Measurements from ENCODE around the gene ARL6IP4. TPM values are rescaled to one million over a fixed set of nuclear protein-coding genes. Genes with fewer than 3 reads are reported as not detected.

ARL6IP4 gene
- total RNA-seq, 1 donor from 2014 or later, result 155 TPM

- Mint-ChIP-seq H3K36me3 (ENCODE audit: low read depth) (peaks cover 8% of the 10 kb centered on the region), H3K4me1 (ENCODE audit: low read depth) (peaks cover 22% of the 10 kb centered on the region), H3K4me3 (peak overlapping the region; percentile 98), H3K27ac (no peak overlapping the region), H3K9me3 (no peaks in the 10 kb centered on the region), H3K27me3 (ENCODE audit: insufficient read depth) (no peaks in the 10 kb centered on the region)
- DNase-seq (ENCODE audit: low spot score), result no peak
- intact Hi-C loops (cut with micrococcal nuclease), result loop anchor here (10.0 kb wide), 1 partner anchor 738 kb away; the partner anchor contains the start of gene ATP6V0A2
These were observed 3.3 kb upstream of the ARL6IP4 start for GRCh38 chr12:122977153-122977552.

DNA sequence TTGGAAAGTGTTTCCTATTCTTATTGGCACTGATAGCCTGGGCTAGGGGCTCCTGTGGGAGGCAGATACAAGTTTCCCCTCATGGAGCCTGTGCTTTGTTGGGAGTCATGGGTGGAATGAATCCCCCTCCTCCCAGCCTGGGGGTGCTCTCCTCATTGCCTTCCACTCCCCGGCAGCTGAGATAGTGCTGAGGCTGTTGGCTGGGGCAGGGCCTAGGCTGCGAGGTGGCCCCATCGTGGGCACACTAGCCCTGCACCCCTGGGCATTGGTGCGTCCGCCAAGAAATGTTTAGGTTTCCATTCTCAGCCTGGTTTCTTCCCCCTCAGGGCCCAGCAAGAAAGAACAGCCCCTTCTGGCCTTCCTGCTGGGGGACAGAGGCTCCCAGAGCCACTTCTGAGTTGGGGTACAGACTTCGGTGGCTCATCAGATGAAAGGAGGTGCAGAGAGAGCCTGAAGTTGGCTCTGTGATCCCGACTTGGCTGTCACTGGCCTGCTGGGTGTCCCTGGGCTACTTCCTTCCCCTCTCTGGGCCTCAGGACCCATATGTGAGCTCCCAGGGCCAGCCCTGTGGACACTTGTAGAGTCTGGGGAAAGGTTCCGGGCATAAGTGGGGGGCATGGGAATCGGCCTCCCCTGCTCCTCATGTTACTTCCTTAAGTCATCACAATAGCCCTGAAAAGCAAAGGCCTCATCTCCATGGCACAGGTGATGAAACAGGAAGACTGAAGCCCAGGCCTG, 2.7 kb upstream of the ARL6IP4 start:
- no peaks in the 10 kb centered on the region for H3K9me3 Mint-ChIP-seq
- H3K27me3 Mint-ChIP-seq (ENCODE audit: insufficient read depth), result no peaks in the 10 kb centered on the region
- H3K4me1 Mint-ChIP-seq (ENCODE audit: low read depth), result peaks cover 25% of the 10 kb centered on the region
- DNase-seq (ENCODE audit: low spot score), result no peak
- peak overlapping the region; percentile 42 for H3K4me3 Mint-ChIP-seq
- peaks cover 8% of the 10 kb centered on the region for H3K36me3 Mint-ChIP-seq (ENCODE audit: low read depth)
- H3K27ac Mint-ChIP-seq, result peak overlapping the region; percentile 56
- intact Hi-C loops (cut with micrococcal nuclease), result loop anchor here (10.0 kb wide), 1 partner anchor 737 kb away; the partner anchor contains the start of gene ATP6V0A2

DNA sequence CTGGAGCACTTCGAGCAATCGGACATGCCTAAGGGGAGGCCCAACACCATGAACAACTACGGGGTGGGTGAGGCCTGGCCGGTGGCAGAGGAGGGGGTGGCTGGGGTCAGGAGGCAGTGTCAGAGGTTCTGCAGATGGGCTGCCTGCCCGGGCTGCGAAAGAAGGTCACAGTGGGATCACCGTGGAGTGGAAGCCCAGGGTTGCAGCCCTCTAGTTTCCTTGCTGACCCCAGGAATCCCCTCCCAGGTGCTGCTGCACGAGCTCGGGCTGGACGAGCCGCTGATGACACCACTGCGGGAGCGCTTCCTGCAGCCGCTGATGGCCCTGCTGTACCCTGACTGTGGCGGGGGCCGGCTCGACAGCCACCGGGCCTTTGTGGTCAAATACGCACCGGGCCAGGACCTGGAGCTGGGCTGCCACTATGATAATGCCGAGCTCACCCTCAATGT, 1.9 kb upstream of the ARL6IP4 start:
- H3K9me3 Mint-ChIP-seq, result no peaks in the 10 kb centered on the region
- H3K4me3 Mint-ChIP-seq, result peak overlapping the region; percentile 42
- peaks cover 31% of the 10 kb centered on the region for H3K4me1 Mint-ChIP-seq (ENCODE audit: low read depth)
- intact Hi-C loops (cut with micrococcal nuclease), result loop anchor here (10.0 kb wide), 1 partner anchor 736 kb away; the partner anchor contains the start of gene ATP6V0A2
- H3K27me3 Mint-ChIP-seq (ENCODE audit: insufficient read depth), result no peaks in the 10 kb centered on the region
- peaks cover 12% of the 10 kb centered on the region for H3K36me3 Mint-ChIP-seq (ENCODE audit: low read depth)
- H3K27ac Mint-ChIP-seq, result no peak overlapping the region
- no peak for DNase-seq (ENCODE audit: low spot score)

GRCh38 chr12:122979001-122979907, 1.2 kb upstream of the ARL6IP4 start:
- no peak for DNase-seq (ENCODE audit: low spot score)
- Mint-ChIP-seq H3K27me3 (ENCODE audit: insufficient read depth) (no peaks in the 10 kb centered on the region), H3K27ac (peak overlapping the region; percentile 86), H3K4me1 (ENCODE audit: low read depth) (peaks cover 38% of the 10 kb centered on the region), H3K36me3 (ENCODE audit: low read depth) (peaks cover 12% of the 10 kb centered on the region), H3K9me3 (no peaks in the 10 kb centered on the region), H3K4me3 (peak overlapping the region; percentile 88)
- intact Hi-C loops (cut with micrococcal nuclease), result loop anchor here (10.0 kb wide), 1 partner anchor 736 kb away; the partner anchor contains the start of gene ATP6V0A2

DNA sequence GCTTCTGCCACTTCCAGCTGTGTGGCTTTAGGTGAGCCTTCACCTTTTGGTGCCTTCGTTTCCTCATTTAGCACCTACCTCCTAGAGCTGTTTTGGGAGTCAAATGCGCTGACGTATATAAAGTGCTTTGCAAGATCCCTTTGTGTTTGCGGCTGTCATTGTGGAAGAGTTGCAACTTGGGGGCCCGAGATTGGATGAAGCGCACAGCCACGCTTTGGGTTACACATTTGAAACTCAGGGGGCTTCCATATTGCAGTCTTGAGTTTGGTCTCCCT, 636 bp upstream of the ARL6IP4 start:
- H3K4me1 Mint-ChIP-seq (ENCODE audit: low read depth), result peaks cover 42% of the 10 kb centered on the region
- peak overlapping the region; percentile 88 for H3K4me3 Mint-ChIP-seq
- H3K27ac Mint-ChIP-seq, result peak overlapping the region; percentile 86
- no peaks in the 10 kb centered on the region for H3K9me3 Mint-ChIP-seq
- H3K27me3 Mint-ChIP-seq (ENCODE audit: insufficient read depth), result no peaks in the 10 kb centered on the region
- intact Hi-C loops (cut with micrococcal nuclease), result loop anchor here (10.0 kb wide), 1 partner anchor 735 kb away; the partner anchor contains the start of gene ATP6V0A2
- no peak for DNase-seq (ENCODE audit: low spot score)
- H3K36me3 Mint-ChIP-seq (ENCODE audit: low read depth), result peaks cover 14% of the 10 kb centered on the region

DNA sequence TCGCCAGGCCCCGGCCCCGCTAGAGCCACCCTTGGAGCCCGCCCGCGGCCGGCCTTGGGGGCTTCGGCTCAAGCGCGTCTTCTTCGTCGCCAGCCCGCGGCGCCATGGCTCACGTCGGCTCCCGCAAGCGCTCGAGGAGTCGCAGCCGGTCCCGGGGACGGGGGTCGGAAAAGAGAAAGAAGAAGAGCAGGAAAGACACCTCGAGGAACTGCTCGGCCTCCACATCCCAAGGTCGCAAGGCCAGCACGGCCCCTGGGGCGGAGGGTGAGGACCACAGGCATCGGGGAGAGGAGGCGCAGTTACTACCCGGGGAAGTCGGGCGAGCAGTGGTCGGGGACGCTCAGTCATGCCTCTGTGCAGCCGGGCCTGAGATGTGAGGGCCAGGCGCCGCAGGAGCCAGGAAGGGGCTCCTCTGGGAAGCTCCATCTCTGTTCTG, 573 bp downstream of the ARL6IP4 start:
- Mint-ChIP-seq H3K4me3 (peak overlapping the region; percentile 88), H3K4me1 (ENCODE audit: low read depth) (peaks cover 38% of the 10 kb centered on the region), H3K27me3 (ENCODE audit: insufficient read depth) (no peaks in the 10 kb centered on the region), H3K36me3 (ENCODE audit: low read depth) (peaks cover 19% of the 10 kb centered on the region), H3K9me3 (no peaks in the 10 kb centered on the region), H3K27ac (peak overlapping the region; percentile 80)
- intact Hi-C loops (cut with micrococcal nuclease), result no loop called here
- no peak for DNase-seq (ENCODE audit: low spot score)

DNA sequence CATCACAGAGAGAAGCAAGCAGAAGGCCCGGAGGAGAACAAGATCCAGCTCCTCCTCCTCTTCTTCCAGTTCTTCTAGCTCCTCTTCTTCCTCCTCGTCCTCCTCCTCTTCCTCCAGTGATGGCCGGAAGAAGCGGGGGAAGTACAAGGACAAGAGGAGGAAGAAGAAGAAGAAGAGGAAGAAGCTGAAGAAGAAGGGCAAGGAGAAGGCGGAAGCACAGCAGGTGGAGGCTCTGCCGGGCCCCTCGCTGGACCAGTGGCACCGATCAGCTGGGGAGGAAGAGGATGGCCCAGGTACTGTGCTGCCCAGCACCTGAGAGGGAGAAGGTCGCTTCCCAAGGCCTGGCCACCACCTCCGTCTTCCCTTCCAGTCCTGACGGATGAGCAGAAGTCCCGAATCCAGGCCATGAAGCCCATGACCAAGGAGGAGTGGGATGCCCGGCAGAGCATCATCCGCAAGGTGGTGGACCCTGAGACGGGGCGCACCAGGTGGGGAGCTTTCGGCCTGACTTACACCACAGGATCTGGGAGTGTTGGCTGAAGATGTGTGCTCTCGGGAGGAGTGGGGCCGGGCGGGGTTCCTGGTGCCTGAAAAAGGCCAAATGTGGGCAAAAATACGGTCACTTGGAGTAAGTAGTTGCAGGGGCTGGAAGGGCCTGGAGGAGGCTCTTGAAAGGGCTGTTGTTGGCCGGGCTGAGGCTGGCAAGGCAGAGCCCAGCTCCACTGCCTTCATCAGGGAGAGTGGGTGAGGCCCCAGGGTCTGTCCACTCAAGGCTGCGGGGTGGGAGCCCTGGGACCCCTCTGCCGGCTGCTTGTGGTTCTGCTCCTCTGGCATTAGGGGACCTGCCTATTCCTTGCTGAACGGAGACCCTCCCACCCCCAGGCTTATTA, 1.4 kb downstream of the ARL6IP4 start:
- DNase-seq (ENCODE audit: low spot score), result no peak
- no peaks in the 10 kb centered on the region for H3K9me3 Mint-ChIP-seq
- peak overlapping the region; percentile 80 for H3K27ac Mint-ChIP-seq
- H3K27me3 Mint-ChIP-seq (ENCODE audit: insufficient read depth), result no peaks in the 10 kb centered on the region
- H3K4me3 Mint-ChIP-seq, result peak overlapping the region; percentile 88
- peaks cover 35% of the 10 kb centered on the region for H3K4me1 Mint-ChIP-seq (ENCODE audit: low read depth)
- peaks cover 19% of the 10 kb centered on the region for H3K36me3 Mint-ChIP-seq (ENCODE audit: low read depth)
- intact Hi-C loops (cut with micrococcal nuclease), result no loop called here

GRCh38 chr12:122982477-122982815, 2.0 kb downstream of the ARL6IP4 start:
- peaks cover 19% of the 10 kb centered on the region for H3K36me3 Mint-ChIP-seq (ENCODE audit: low read depth)
- H3K4me3 Mint-ChIP-seq, result peak overlapping the region; percentile 88
- no peaks in the 10 kb centered on the region for H3K9me3 Mint-ChIP-seq
- intact Hi-C loops (cut with micrococcal nuclease), result no loop called here
- no peak overlapping the region for H3K27ac Mint-ChIP-seq
- no peaks in the 10 kb centered on the region for H3K27me3 Mint-ChIP-seq (ENCODE audit: insufficient read depth)
- peaks cover 35% of the 10 kb centered on the region for H3K4me1 Mint-ChIP-seq (ENCODE audit: low read depth)
- no peak for DNase-seq (ENCODE audit: low spot score)

DNA sequence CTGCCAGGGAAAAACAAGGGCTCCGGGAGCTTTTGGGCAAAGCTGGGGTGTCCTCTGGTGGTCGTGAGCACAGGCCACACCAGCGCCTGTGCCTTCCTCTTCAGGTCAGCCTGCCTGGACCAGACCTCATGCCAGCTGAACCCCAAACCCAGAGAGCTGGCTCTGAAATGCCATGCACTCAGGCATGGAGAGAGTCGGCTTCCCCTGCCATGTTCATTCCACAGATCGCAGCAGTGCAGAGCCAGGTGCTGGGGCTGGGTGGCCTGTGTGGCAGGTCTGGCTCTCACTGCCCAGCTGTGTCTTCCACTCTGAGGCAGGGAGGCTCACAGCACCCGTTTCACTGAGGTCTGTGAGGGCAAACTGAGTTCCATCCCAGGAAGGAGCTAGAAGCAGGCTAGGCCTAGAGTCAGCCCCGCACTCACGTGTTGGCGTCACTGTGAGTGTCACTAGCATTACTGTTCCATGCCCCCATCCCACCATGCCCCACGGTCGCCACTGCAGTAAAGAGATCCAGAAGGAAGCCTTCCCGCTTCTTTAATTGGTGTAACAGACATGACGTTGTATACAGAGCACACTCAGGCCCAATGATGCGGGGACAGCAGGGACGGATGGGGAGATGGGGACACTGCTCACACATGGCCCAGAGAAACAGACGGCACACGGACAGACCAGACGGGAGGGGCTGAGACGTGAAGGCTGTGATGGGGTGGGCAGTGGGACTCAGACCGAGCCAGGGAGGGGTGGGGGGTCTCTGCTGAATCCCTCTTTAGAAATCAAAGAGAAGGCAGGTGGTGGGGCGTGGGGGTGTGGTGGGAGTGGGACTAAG, 2.7 kb downstream of the ARL6IP4 start:
- peak overlapping the region; percentile 88 for H3K4me3 Mint-ChIP-seq
- no peaks in the 10 kb centered on the region for H3K9me3 Mint-ChIP-seq
- peaks cover 35% of the 10 kb centered on the region for H3K4me1 Mint-ChIP-seq (ENCODE audit: low read depth)
- intact Hi-C loops (cut with micrococcal nuclease), result no loop called here
- H3K36me3 Mint-ChIP-seq (ENCODE audit: low read depth), result peaks cover 19% of the 10 kb centered on the region
- peak overlapping the region; percentile 52 for H3K27ac Mint-ChIP-seq
- no peak for DNase-seq (ENCODE audit: low spot score)
- H3K27me3 Mint-ChIP-seq (ENCODE audit: insufficient read depth), result no peaks in the 10 kb centered on the region

DNA sequence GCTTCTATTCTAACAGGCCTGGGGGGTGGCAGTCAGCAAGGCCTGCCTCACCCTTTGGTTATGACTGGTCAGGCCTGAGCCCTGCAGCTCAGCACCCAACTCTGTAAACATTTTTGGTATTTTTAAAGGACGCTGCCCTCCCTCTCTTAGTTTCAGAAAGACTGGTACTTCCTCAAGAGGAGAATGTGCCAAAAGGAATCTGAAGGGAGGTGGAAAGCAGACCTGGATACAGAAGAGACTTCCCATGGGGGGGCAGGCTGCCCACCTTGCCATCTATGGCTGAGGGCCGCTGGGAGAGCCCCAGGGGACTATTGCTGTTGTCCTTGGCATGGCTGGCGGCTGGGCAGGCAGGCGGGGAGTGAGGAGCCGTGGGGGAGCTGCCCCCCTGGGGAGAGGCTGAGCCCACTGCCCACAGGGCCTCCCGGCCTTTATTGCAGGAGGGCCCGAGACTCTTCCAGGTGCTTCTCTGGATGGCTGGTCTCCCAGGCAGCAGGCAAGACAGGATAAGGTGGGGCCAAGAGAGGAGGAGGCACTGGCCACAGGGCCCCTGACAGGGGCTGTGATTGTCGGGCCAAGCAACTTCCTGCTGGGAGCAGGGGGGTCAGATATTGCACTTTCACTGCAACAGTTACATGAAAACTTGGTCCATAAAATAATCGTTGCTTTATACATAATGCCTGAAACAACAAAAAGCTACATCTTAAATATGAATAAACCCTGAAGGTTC, 3.5 kb downstream of the ARL6IP4 start:
- H3K9me3 Mint-ChIP-seq, result no peaks in the 10 kb centered on the region
- DNase-seq (ENCODE audit: low spot score), result no peak
- H3K27me3 Mint-ChIP-seq (ENCODE audit: insufficient read depth), result no peaks in the 10 kb centered on the region
- peaks cover 19% of the 10 kb centered on the region for H3K36me3 Mint-ChIP-seq (ENCODE audit: low read depth)
- H3K27ac Mint-ChIP-seq, result peak overlapping the region; percentile 34
- intact Hi-C loops (cut with micrococcal nuclease), result no loop called here
- peaks cover 35% of the 10 kb centered on the region for H3K4me1 Mint-ChIP-seq (ENCODE audit: low read depth)
- H3K4me3 Mint-ChIP-seq, result peak overlapping the region; percentile 66

- no peak for DNase-seq (ENCODE audit: low spot score)
- Mint-ChIP-seq H3K36me3 (ENCODE audit: low read depth) (peaks cover 19% of the 10 kb centered on the region), H3K4me3 (peak overlapping the region; percentile 15), H3K9me3 (no peaks in the 10 kb centered on the region), H3K27me3 (ENCODE audit: insufficient read depth) (no peaks in the 10 kb centered on the region), H3K4me1 (ENCODE audit: low read depth) (peaks cover 30% of the 10 kb centered on the region), H3K27ac (no peak overlapping the region)
- intact Hi-C loops (cut with micrococcal nuclease), result no loop called here
These were observed 4.3 kb downstream of the ARL6IP4 start for GRCh38 chr12:122984612-122985337.
